HG03060 (cell line): ENCODE measurements around the gene TGFBR1.

Source experiments
- ATAC-seq: cut with Tn5 transposase; IDR thresholded peaks from one replicate; pipeline ENCODE4 v1.9.1; 2021; ENCODE audit warnings: low read depth, moderate number of reproducible peaks; ENCODE audit not compliant: unreplicated experiment

Gene TGFBR1

GRCh38 chr9:99130069-99130468 is 25.2 kb downstream of the TGFBR1 start:
- ATAC-seq: peak; percentile 44

- ATAC-seq: no peak
These were observed 28.2 kb downstream of the TGFBR1 start for GRCh38 chr9:99133145-99133544.

GRCh38 chr9:99134893-99135341 is 30.0 kb downstream of the TGFBR1 start:
- ATAC-seq: no peak

GRCh38 chr9:99135456-99135855 is 30.5 kb downstream of the TGFBR1 start:
- no peak for ATAC-seq

GRCh38 chr9:99137225-99137624 is 32.3 kb downstream of the TGFBR1 start:
- ATAC-seq: no peak

- no peak for ATAC-seq
These were observed 33.0 kb downstream of the TGFBR1 start for GRCh38 chr9:99137891-99138290.

GRCh38 chr9:99138424-99139284 is 33.7 kb downstream of the TGFBR1 start:
- ATAC-seq: no peak

- no peak for ATAC-seq
These were observed 35.0 kb downstream of the TGFBR1 start for GRCh38 chr9:99139868-99140267.

GRCh38 chr9:99140685-99141314 is 35.9 kb downstream of the TGFBR1 start:
- ATAC-seq: no peak

GRCh38 chr9:99141849-99142248 is 36.9 kb downstream of the TGFBR1 start:
- no peak for ATAC-seq

GRCh38 chr9:99142275-99142674 is 37.4 kb downstream of the TGFBR1 start:
- ATAC-seq: no peak

- ATAC-seq: no peak
These were observed 38.7 kb downstream of the TGFBR1 start for GRCh38 chr9:99143655-99144054.

- ATAC-seq: no peak
These were observed 40.1 kb downstream of the TGFBR1 start for GRCh38 chr9:99144966-99145365.

GRCh38 chr9:99146574-99146973 is 41.7 kb downstream of the TGFBR1 start:
- no peak for ATAC-seq

- ATAC-seq: no peak
These were observed 42.3 kb downstream of the TGFBR1 start for GRCh38 chr9:99147177-99147576.

- no peak for ATAC-seq
These were observed 45.7 kb downstream of the TGFBR1 start for GRCh38 chr9:99150451-99151171.

GRCh38 chr9:99154356-99154755 is 49.4 kb downstream of the TGFBR1 start:
- no peak for ATAC-seq

GRCh38 chr9:99155736-99156135 is 50.8 kb downstream of the TGFBR1 start:
- no peak for ATAC-seq

GRCh38 chr9:99158629-99159028 is 53.7 kb downstream of the TGFBR1 start:
- no peak for ATAC-seq

GRCh38 chr9:99160173-99160572 is 55.3 kb downstream of the TGFBR1 start:
- ATAC-seq: no peak

- no peak for ATAC-seq
These were observed 57.9 kb downstream of the TGFBR1 start for GRCh38 chr9:99162759-99163364.
